Adrenal gland (tissue), 5 donors: ENCODE results near the gene EPHA5.

Experiments used
- CTCF ChIP-seq, 6 experiments: fragments of 450-650 bp in 4 of 6; fragments of 200-600 bp in 2 of 6; sonication (generic) in 1 of 6; IDR thresholded peaks; 1 replicate in 5 of 6; 2 replicates in 1 of 6; pipeline versions ENCODE4 v1.5.1 to v1.8.0; 2016 to 2021; ENCODE audit warnings: antibody characterized with exemption in 6 of 6, mild to moderate bottlenecking in 2 of 6, moderate library complexity in 1 of 6
- POLR2A ChIP-seq, 2 donors: fragments of 450-650 bp; IDR thresholded peaks; one replicate each; pipeline ENCODE4 v1.6.1; 2017; ENCODE audit warnings: antibody characterized with exemption in 2 of 2, mild to moderate bottlenecking in 2 of 2, moderate library complexity in 1 of 2
- donor health status: DM: no; HTN: no; CAD: no.

- TF ChIP-seq POLR2A (IDR thresholded peaks at IDR 0.05): no peak
- no peak for TF ChIP-seq CTCF (IDR thresholded peaks at IDR 0.05)
Observed at GRCh38 chr4:65653740-65654361, 16.4 kb downstream of the EPHA5 start.
